ENCODE measurements around the gene CASKIN1. TPM values are rescaled to one million over a fixed set of nuclear protein-coding genes. Genes with fewer than 3 reads are reported as not detected.

The CASKIN1 gene
- total and polyA plus RNA-seq, 4 donors = 0.09 to 0.35 (median 0.12) TPM

- TF ChIP-seq, protein P1, sequence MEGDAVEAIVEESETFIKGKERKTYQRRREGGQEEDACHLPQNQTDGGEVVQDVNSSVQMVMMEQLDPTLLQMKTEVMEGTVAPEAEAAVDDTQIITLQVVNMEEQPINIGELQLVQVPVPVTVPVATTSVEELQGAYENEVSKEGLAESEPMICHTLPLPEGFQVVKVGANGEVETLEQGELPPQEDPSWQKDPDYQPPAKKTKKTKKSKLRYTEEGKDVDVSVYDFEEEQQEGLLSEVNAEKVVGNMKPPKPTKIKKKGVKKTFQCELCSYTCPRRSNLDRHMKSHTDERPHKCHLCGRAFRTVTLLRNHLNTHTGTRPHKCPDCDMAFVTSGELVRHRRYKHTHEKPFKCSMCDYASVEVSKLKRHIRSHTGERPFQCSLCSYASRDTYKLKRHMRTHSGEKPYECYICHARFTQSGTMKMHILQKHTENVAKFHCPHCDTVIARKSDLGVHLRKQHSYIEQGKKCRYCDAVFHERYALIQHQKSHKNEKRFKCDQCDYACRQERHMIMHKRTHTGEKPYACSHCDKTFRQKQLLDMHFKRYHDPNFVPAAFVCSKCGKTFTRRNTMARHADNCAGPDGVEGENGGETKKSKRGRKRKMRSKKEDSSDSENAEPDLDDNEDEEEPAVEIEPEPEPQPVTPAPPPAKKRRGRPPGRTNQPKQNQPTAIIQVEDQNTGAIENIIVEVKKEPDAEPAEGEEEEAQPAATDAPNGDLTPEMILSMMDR (IDR thresholded peaks at IDR 0.05; ENCODE audit: control extremely low read depth, extremely low read depth) = no peak
- 93% methylated on average over 9 of the region's 9 CpGs for WGBS, 2 donors
- ATAC-seq (ENCODE audit: insufficient read depth, low FRiP score) = no peak
- DNase-seq = no peak
- Histone ChIP-seq H3K4me3 (no peak overlapping the region), H3K36me3 (ENCODE audit: control insufficient read depth in 4 of 4, insufficient read depth in 4 of 4, low read length in 4 of 4) (peaks cover 0 to 35% (median 4%) of the 10 kb centered on the region in 4 donors), H3K9ac (ENCODE audit: insufficient read depth in 1 of 2, low read length in 2 of 2) (no peak overlapping the region), H3K27ac (ENCODE audit: low read depth in 1 of 2, low read length in 1 of 2) (no peak overlapping the region), H3K4me1 (ENCODE audit: control insufficient read depth in 5 of 5, insufficient read depth in 5 of 5, low read length in 5 of 5) (peaks cover 0 to 23% (median 8%) of the 10 kb centered on the region in 5 donors), H3K9me3 (ENCODE audit: control insufficient read depth in 4 of 4, insufficient read depth in 3 of 4, low read length in 3 of 4) (no peaks in the 10 kb centered on the region), H3K27me3 (ENCODE audit: control insufficient read depth in 3 of 3, insufficient read depth in 3 of 3, low read length in 2 of 3) (no peaks in the 10 kb centered on the region)
Measured at GRCh38 chr16:2207872-2208271, 11.5 kb upstream of the CASKIN1 start.

DNA sequence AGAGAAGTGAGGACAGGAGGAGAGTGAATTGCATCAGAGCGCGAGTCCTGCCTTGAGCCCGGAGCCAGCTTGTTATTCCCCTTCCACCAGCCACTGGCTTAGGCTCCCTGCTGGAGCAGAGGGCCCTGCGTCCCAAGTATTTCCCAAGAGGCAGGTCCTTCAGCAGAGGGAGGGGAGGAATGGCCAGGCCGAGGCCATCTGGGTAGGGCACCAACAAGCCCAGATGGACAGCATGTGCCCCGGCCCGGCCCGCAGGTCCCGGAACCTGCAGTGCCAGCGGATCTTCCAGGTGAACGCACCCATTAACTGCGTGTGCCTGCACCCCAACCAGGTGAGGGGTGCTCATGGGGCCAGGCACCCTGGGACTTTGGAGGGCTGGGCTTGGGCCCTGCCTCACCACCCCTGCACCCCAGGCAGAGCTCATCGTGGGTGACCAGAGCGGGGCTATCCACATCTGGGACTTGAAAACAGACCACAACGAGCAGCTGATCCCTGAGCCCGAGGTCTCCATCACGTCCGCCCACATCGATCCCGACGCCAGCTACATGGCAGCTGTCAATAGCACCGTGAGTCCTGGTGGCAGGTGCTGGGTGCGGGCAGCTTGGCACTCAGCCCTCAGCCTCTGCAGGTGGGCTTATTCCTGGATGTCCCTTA, 10.5 kb upstream of the CASKIN1 start:
- peaks cover 0 to 1% (median 0%) of the 10 kb centered on the region in 3 donors for H3K27me3 ChIP-seq (ENCODE audit: control insufficient read depth in 3 of 3, insufficient read depth in 3 of 3, low read length in 2 of 3)
- no peak overlapping the region for H3K4me3 ChIP-seq
- no peaks in the 10 kb centered on the region for H3K9me3 ChIP-seq (ENCODE audit: control insufficient read depth in 4 of 4, insufficient read depth in 3 of 4, low read length in 3 of 4)
- H3K27ac ChIP-seq (ENCODE audit: low read depth in 1 of 2, low read length in 1 of 2) = peak overlapping the region in 1 of 2 donors; percentile 26
- TF ChIP-seq, protein P1 (IDR thresholded peaks at IDR 0.05; ENCODE audit: control extremely low read depth, extremely low read depth) = no peak
- DNase-seq = no peak
- WGBS, 2 donors = 74 to 92% methylated on average over 16 to 23 of the region's 23 CpGs
- peaks cover 0 to 33% (median 4%) of the 10 kb centered on the region in 4 donors for H3K36me3 ChIP-seq (ENCODE audit: control insufficient read depth in 4 of 4, insufficient read depth in 4 of 4, low read length in 4 of 4)
- H3K9ac ChIP-seq (ENCODE audit: insufficient read depth in 1 of 2, low read length in 2 of 2) = no peak overlapping the region
- no peak for ATAC-seq (ENCODE audit: insufficient read depth, low FRiP score)
- H3K4me1 ChIP-seq (ENCODE audit: control insufficient read depth in 5 of 5, insufficient read depth in 5 of 5, low read length in 5 of 5) = peaks cover 0 to 14% (median 8%) of the 10 kb centered on the region in 5 donors

DNA sequence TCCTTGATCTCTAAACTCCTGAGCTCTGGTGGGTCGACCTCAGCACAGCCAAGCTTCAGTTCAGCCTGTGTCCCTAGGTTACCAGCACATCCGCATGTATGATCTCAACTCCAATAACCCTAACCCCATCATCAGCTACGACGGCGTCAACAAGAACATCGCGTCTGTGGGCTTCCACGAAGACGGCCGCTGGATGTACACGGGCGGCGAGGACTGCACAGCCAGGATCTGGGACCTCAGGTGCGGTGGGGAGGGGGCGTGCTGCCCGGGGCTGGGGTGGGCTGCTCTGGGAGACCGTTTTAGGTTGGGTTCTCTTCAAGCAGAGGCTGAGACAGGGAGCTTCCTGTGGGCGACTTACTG, 10.0 kb upstream of the CASKIN1 start:
- Histone ChIP-seq H3K4me3 (peak overlapping the region; percentile 93), H3K27ac (ENCODE audit: low read depth in 1 of 2, low read length in 1 of 2) (peak overlapping the region in 1 of 2 donors; percentile 99), H3K9me3 (ENCODE audit: control insufficient read depth in 4 of 4, insufficient read depth in 3 of 4, low read length in 3 of 4) (no peaks in the 10 kb centered on the region), H3K9ac (ENCODE audit: insufficient read depth in 1 of 2, low read length in 2 of 2) (peak overlapping the region in 1 of 2 donors; percentile 6), H3K27me3 (ENCODE audit: control insufficient read depth in 3 of 3, insufficient read depth in 3 of 3, low read length in 2 of 3) (peaks cover 0 to 4% (median 0%) of the 10 kb centered on the region in 3 donors), H3K36me3 (ENCODE audit: control insufficient read depth in 4 of 4, insufficient read depth in 4 of 4, low read length in 4 of 4) (peaks cover 0 to 33% (median 4%) of the 10 kb centered on the region in 4 donors), H3K4me1 (ENCODE audit: control insufficient read depth in 5 of 5, insufficient read depth in 5 of 5, low read length in 5 of 5) (peaks cover 0 to 11% (median 8%) of the 10 kb centered on the region in 5 donors)
- DNase-seq (no peak), ATAC-seq (ENCODE audit: insufficient read depth, low FRiP score) (no peak)
- TF ChIP-seq, protein P1 (IDR thresholded peaks at IDR 0.05; ENCODE audit: control extremely low read depth, extremely low read depth) = no peak
- WGBS, 2 donors = 76 to 81% methylated on average over 18 of the region's 18 CpGs

Measured in lung (tissue), 12 donors.